Measurements from ENCODE around the gene PDCD2L. TPM values are rescaled to one million over a fixed set of nuclear protein-coding genes. Genes with fewer than 3 reads are reported as not detected.
A peak's percentile ranks its signal among the peaks of the same experiment; 100 is the strongest.
"Not testable (repeated sequence)": the region's sequence is repeated elsewhere in the genome, so short reads cannot be mapped to it uniquely, and the experiment has no call there.

The PDCD2L gene
- total RNA-seq, 1 donor from 2014 or later, result 12.7 TPM

- DNase-seq (ENCODE audit: low read depth in 2 of 2), result no peak
These were observed 30.5 kb upstream of the PDCD2L start for GRCh38 chr19:34373601-34374288.

- DNase-seq (ENCODE audit: low read depth in 2 of 2), result peak; percentile 36 to 43
These were observed 28.6 kb upstream of the PDCD2L start for GRCh38 chr19:34375598-34375997.

- no peak for DNase-seq (ENCODE audit: low read depth in 2 of 2)
These were observed 23.5 kb upstream of the PDCD2L start for GRCh38 chr19:34380639-34381241.

- no peak for DNase-seq (ENCODE audit: low read depth in 2 of 2)
These were observed 22.6 kb upstream of the PDCD2L start for GRCh38 chr19:34381399-34382251.

GRCh38 chr19:34382471-34382870 is 21.7 kb upstream of the PDCD2L start:
- no peak for DNase-seq (ENCODE audit: low read depth in 2 of 2)

GRCh38 chr19:34383599-34383998 is 20.6 kb upstream of the PDCD2L start:
- no peak for DNase-seq (ENCODE audit: low read depth in 2 of 2)

GRCh38 chr19:34386645-34387445 is 17.4 kb upstream of the PDCD2L start:
- DNase-seq (ENCODE audit: low read depth in 2 of 2), result no peak

GRCh38 chr19:34387446-34387810 is 16.8 kb upstream of the PDCD2L start:
- DNase-seq (ENCODE audit: low read depth in 2 of 2), result no peak

- not testable (repeated sequence) for DNase-seq (ENCODE audit: low read depth in 2 of 2)
These were observed 15.5 kb upstream of the PDCD2L start for GRCh38 chr19:34388745-34389144.

GRCh38 chr19:34391813-34392212 is 12.4 kb upstream of the PDCD2L start:
- no peak for DNase-seq (ENCODE audit: low read depth in 2 of 2)

GRCh38 chr19:34393031-34393430 is 11.2 kb upstream of the PDCD2L start:
- DNase-seq (ENCODE audit: low read depth in 2 of 2), result no peak

GRCh38 chr19:34393629-34394028 is 10.6 kb upstream of the PDCD2L start:
- DNase-seq (ENCODE audit: low read depth in 2 of 2), result no peak

- no peak for DNase-seq (ENCODE audit: low read depth in 2 of 2)
These were observed 6.3 kb upstream of the PDCD2L start for GRCh38 chr19:34397853-34398252.

GRCh38 chr19:34399886-34400285 is 4.3 kb upstream of the PDCD2L start:
- no peak for DNase-seq (ENCODE audit: low read depth in 2 of 2)

- DNase-seq (ENCODE audit: low read depth in 2 of 2), result not testable (repeated sequence)
These were observed 3.4 kb upstream of the PDCD2L start for GRCh38 chr19:34400844-34401243.

- DNase-seq (ENCODE audit: low read depth in 2 of 2), result no peak
These were observed 2.1 kb upstream of the PDCD2L start for GRCh38 chr19:34402074-34402600.

- DNase-seq (ENCODE audit: low read depth in 2 of 2), result no peak
These were observed 453 bp upstream of the PDCD2L start for GRCh38 chr19:34403784-34404108.

GRCh38 chr19:34405892-34406660 is 1.9 kb downstream of the PDCD2L start:
- no peak for DNase-seq (ENCODE audit: low read depth in 2 of 2)

- no peak for DNase-seq (ENCODE audit: low read depth in 2 of 2)
These were observed 4.2 kb downstream of the PDCD2L start for GRCh38 chr19:34408411-34408810.

- no peak for DNase-seq (ENCODE audit: low read depth in 2 of 2)
These were observed 5.3 kb downstream of the PDCD2L start for GRCh38 chr19:34409189-34410164.

Data from lung microvascular endothelial cell (primary cell).